HepG2 (cell line): ENCODE measurements around the gene NCOA6. TPM values are rescaled to one million over a fixed set of nuclear protein-coding genes. Genes with fewer than 3 reads are reported as not detected.

Experiments used
- ATF2 ChIP-seq: sonication (generic); formaldehyde crosslinking; IDR thresholded peaks from 2 replicates; pipeline ENCODE4 v1.4.0; 2020; ENCODE audit warnings: missing genetic modification reagents
- ATRX ChIP-seq: sonication (generic); formaldehyde crosslinking; IDR thresholded peaks from 2 replicates; pipeline ENCODE4 v1.4.0; 2020; ENCODE audit warnings: missing genetic modification reagents, borderline replicate concordance
- FOXA3 ChIP-seq: IDR thresholded peaks from 2 replicates; pipeline ENCODE4 v1.6.1; 2016; ENCODE audit warnings: missing genetic modification reagents, missing compliant biosample characterization
- GLI4 ChIP-seq: sonication (generic); formaldehyde crosslinking; IDR thresholded peaks from 2 replicates; pipeline ENCODE4 v1.5.1; 2020; ENCODE audit warnings: missing genetic modification reagents, mild to moderate bottlenecking, moderate library complexity, borderline replicate concordance
- HNRNPK ChIP-seq: fragments of 200-400 bp; formaldehyde crosslinking; IDR thresholded peaks from 2 replicates; pipeline ENCODE4 v1.6.1; 2018; ENCODE audit warnings: low read length, low read depth, moderate library complexity, mild to moderate bottlenecking; ENCODE audit not compliant: poor library complexity, severe bottlenecking
- HOMEZ ChIP-seq: IDR thresholded peaks from 2 replicates; pipeline ENCODE4 v1.6.1; 2016; ENCODE audit warnings: low read depth
- HOXA3 ChIP-seq: sonication (generic); formaldehyde crosslinking; IDR thresholded peaks from 2 replicates; pipeline ENCODE4 v1.5.0; 2020; ENCODE audit warnings: missing genetic modification reagents
- IRF1 ChIP-seq: sonication (generic); formaldehyde crosslinking; IDR thresholded peaks from 2 replicates; pipeline ENCODE4 v1.4.0; 2020; ENCODE audit warnings: low read depth, mild to moderate bottlenecking, missing genetic modification reagents
- KLF15 ChIP-seq: sonication (generic); formaldehyde crosslinking; IDR thresholded peaks from 2 replicates; pipeline ENCODE4 v1.8.1; 2023; ENCODE audit warnings: borderline replicate concordance, mild to moderate bottlenecking, inconsistent platforms, missing genetic modification reagents, mixed read lengths
- TBL1XR1 ChIP-seq: fragments of 150-350 bp; IDR thresholded peaks from 2 replicates; pipeline ENCODE4 v1.6.1; 2014; ENCODE audit warnings: borderline replicate concordance, low read length; ENCODE audit not compliant: partially characterized antibody
- ZBTB33 ChIP-seq: sonication (generic); formaldehyde crosslinking; IDR thresholded peaks from 2 replicates; pipeline ENCODE4 v1.4.0; 2020; ENCODE audit warnings: missing genetic modification reagents
- ZBTB46 ChIP-seq: sonication (generic); formaldehyde crosslinking; IDR thresholded peaks from 2 replicates; pipeline ENCODE4 v1.4.0; 2020; ENCODE audit warnings: mild to moderate bottlenecking, missing genetic modification reagents, borderline replicate concordance
- ZFP36 ChIP-seq: fragments of 150-350 bp; IDR thresholded peaks from 2 replicates; pipeline ENCODE4 v1.6.1; 2018; ENCODE audit warnings: borderline replicate concordance, low read length, low read depth; ENCODE audit not compliant: partially characterized antibody
- ZFP36L1 ChIP-seq: sonication (generic); formaldehyde crosslinking; IDR thresholded peaks from 2 replicates; pipeline ENCODE4 v1.8.0; 2022; ENCODE audit warnings: mild to moderate bottlenecking, missing genetic modification reagents, moderate library complexity
- ZFP36L2 ChIP-seq: sonication (generic); formaldehyde crosslinking; IDR thresholded peaks from 2 replicates; pipeline ENCODE4 v1.4.0; 2020; ENCODE audit warnings: missing genetic modification reagents
- ZNF251 ChIP-seq: sonication (generic); formaldehyde crosslinking; IDR thresholded peaks from 2 replicates; pipeline ENCODE4 v1.9.0; 2021; ENCODE audit warnings: mild to moderate bottlenecking, missing genetic modification reagents
- ZNF451 ChIP-seq: sonication (generic); formaldehyde crosslinking; IDR thresholded peaks from 2 replicates; pipeline ENCODE4 v1.5.0; 2020; ENCODE audit warnings: mild to moderate bottlenecking, missing genetic modification reagents
- ZNF574 ChIP-seq: sonication (generic); formaldehyde crosslinking; IDR thresholded peaks from 2 replicates; pipeline ENCODE4 v1.4.0; 2020; ENCODE audit warnings: missing genetic modification reagents
- ZNF644 ChIP-seq: IDR thresholded peaks from 2 replicates; pipeline ENCODE4 v1.6.1; 2016; ENCODE audit warnings: low read depth
- ZNF747 ChIP-seq: sonication (generic); formaldehyde crosslinking; IDR thresholded peaks from 2 replicates; pipeline ENCODE4 v1.8.1; 2023; ENCODE audit warnings: missing genetic modification reagents, mild to moderate bottlenecking, borderline replicate concordance
- polyA plus RNA-seq, 8 experiments: library from polyadenylated mRNA; depleted of rRNA in 3 of 8; stranded (reverse) in 7 of 8; unstranded in 1 of 8; fragments of >200 nt; fragmentation: Illumina TruSeq in 4 of 8; extraction: Trizol in 4 of 8; gene quantifications; 2 replicates each; pipeline versions ENCODE4 v1.2.1 to v1.2.3, GENCODE V29; 2011 to 2016; ENCODE audit warnings: low read depth in 4 of 8, missing spikeins in 1 of 8, mixed read lengths in 1 of 8; ENCODE audit not compliant: insufficient read depth in 1 of 8
- total RNA-seq, 5 experiments: library from RNA; depleted of rRNA; stranded (reverse); fragments of >200 nt; fragmentation: Illumina TruSeq; extraction: Trizol; gene quantifications; 2 replicates each; pipeline ENCODE4 v1.2.3, GENCODE V29; 2016; ENCODE audit warnings: low read depth in 1 of 5

NCOA6 gene
- total and polyA plus RNA-seq, 2 of the 13 experiments (the other 11 are each of a cell fraction or from before 2014, with no cell fraction given) = 11.2 to 29.3 TPM

- no peak for TF ChIP-seq ZNF747 (CRISPR knock-in tag)
- TF ChIP-seq IRF1 (CRISPR knock-in tag) = no peak
- TF ChIP-seq ATRX = no peak
- no peak for TF ChIP-seq ZFP36
- no peak for TF ChIP-seq HOXA3
- no peak for TF ChIP-seq ZFP36L2
- no peak; the same call in 1 of the 2 replicates for TF ChIP-seq ZFP36L1 (CRISPR knock-in tag)
- TF ChIP-seq ZNF644 (CRISPR knock-in tag) = no peak
- TF ChIP-seq ZNF451 (CRISPR knock-in tag) = no peak
- no peak for TF ChIP-seq ZBTB33 (CRISPR knock-in tag)
- no peak for TF ChIP-seq KLF15 (CRISPR knock-in tag)
- TF ChIP-seq ZNF574 (CRISPR knock-in tag) = no peak
- TF ChIP-seq ZNF251 (CRISPR knock-in tag) = no peak
- TF ChIP-seq FOXA3 = peak; percentile 63
- TF ChIP-seq TBL1XR1 = no peak
- no peak for TF ChIP-seq HNRNPK
- TF ChIP-seq GLI4 (CRISPR knock-in tag) = no peak
- TF ChIP-seq HOMEZ (CRISPR knock-in tag) = 0 out of 2 replicates have a peak, but pooled peaks have one; percentile 67
- TF ChIP-seq ZBTB46 = no peak
- TF ChIP-seq ATF2 (CRISPR knock-in tag) = no peak
These were observed 136.0 kb downstream of the NCOA6 start (continued) for GRCh38 chr20:34689486-34689885.
